HG03432 (cell line): ENCODE measurements around the gene SYNE2.
"Not testable (repeated sequence)": the region's sequence is repeated elsewhere in the genome, so short reads cannot be mapped to it uniquely, and the experiment has no call there.

Experiments
- ATAC-seq: cut with Tn5 transposase; IDR thresholded peaks from one replicate; pipeline ENCODE4 v1.9.1; 2021; ENCODE audit warnings: mild to moderate bottlenecking, moderate library complexity; ENCODE audit not compliant: unreplicated experiment

Gene SYNE2

DNA sequence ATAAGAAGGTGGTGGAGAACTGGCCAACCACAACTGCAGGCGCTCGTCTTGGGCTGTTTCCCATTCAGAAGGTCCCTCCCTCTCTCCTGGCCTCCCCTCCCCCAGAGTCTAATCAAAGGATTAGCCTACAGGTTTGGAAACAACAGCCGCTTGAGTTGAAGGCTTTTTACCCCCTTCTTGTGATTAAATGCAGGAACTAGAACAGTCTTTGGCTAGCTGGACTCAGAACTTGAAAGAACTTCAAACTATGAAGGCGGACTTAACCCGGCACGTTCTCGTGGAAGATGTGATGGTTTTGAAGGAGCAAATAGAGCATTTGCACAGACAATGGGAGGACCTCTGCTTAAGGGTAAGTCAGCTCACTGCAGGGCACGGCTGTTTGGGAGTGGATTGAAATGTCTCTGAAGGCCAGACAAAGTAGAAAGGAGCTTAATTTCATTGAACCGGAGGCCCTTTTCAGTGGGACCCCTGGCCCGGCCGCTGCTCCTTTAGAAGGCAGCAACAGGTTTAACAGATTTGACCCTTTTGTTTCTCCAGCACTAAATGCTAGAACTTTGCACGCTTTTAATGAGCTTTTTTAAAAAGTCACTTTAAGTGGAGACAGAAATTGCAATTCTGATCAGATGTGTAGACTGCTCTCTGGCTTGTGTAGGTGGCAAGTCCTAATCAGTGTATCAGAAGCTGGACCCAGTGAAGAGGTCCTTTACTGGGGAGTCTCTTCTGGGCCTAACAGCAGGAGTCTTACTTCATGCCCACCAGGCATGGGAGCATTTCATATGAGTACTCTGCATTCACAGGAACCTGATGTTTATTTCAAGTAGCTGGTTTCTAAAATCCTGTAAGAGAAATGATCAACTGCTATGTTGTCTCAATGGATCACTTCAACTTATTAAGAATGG lies 333.7 kb downstream of the SYNE2 start:
- ATAC-seq, result no peak

GRCh38 chr14:64187331-64187730 lies 334.5 kb downstream of the SYNE2 start:
- no peak for ATAC-seq

- no peak for ATAC-seq
These were observed 338.2 kb downstream of the SYNE2 start for GRCh38 chr14:64190974-64191502.

DNA sequence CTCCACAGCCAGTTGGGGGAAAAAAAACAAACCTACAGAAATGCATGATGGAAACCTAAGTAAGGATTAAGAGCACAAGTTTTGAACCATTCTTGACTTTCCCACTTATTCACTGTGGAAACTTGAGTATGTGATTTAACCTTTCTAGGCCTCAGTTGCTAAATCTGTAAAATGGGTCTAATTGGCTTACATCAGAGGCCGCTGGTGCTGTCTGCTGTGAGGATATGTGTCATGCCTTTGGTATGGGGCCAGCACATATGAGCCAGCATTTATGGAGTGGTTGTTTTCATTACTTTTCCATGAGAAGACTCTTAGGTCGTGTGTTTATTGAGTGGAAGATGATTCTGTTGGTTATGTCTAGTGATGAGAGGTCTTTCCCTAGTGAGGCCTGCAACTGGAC lies 339.0 kb downstream of the SYNE2 start:
- ATAC-seq, result no peak

DNA sequence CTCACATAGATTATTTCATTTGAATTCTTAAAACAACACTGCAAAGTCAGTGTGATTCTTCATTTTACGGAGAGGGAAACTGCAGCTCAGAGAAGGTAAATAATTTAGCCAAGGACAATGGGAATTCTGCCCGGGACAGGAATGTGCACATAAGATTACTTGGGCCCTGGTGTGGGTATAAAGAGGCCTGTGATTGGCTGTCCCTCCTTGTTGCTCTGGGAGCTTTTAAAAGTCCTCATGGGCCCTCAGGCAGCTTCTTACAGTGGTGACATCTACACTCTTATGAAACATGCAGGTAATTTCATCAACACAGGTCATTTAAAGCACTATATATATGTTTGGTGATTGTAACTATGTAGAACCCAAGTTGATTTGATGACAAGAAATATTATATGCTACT lies 341.0 kb downstream of the SYNE2 start:
- ATAC-seq, result no peak

DNA sequence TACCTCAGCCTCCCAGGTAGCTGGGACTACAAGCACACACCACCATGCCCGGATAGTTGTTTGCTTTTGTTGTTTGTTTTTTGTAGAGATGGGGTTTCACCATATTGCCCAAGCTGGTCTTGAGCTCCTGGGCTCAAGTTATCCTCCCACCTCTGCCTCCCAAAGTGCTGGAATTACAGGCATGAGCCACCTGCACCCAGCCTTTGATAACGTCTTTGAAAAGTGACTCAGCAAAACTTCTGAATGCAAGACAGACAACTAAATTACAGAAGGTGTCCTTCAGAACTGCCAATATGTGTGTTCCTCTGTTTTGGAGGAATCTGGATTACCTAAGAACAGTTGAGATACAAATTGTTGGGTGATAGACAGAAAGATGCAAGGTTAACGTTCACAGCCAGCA lies 341.6 kb downstream of the SYNE2 start:
- ATAC-seq, result no peak

DNA sequence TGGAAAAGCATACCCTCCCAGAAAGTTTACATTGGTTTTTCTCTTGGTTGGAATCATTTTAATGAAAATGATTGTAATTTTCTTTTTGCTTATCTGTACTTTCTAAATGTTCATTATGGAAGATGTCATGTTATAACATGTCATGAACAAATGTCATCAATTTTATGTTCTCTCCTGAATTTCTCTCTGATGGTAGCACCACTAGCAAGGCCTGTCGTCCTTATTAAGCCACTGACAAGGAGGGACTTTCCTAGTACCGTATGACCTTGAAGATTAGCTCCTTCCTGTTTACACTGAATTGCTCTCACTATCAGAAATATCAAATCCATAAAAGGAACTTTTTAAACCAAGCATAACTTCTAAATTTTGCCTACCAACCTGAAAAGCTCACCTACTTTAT lies 342.4 kb downstream of the SYNE2 start:
- peak; percentile 54 for ATAC-seq

GRCh38 chr14:64196056-64196455 lies 343.3 kb downstream of the SYNE2 start:
- ATAC-seq, result no peak

DNA sequence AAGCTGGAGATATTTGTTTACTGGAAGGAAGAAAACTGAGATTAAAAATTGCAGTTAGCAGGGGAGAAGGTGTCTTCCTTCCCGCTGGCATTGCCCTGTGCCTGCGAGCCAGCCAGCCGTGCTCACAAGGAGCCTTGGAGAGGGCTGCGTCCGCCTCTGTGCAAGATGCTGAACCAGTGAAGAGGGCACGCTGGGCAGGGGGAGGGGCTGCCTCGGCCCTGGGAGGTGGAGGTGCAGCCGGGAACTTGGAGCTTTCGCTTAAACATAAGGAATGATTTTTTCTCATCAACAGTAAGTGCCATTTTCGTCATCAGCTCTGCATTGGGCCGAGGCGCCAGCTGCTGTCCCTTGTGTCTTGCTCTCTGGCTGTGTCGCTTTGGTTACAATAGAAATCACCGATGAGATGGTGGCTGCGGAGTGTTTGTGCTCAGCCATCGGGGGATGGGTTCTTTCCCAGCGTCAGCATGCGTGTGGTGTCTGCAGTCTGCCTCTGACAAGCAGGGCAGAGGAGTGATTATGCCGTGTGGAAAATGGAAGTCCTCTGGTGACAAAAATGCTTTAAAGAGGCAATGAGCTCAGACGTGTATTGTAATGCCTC lies 344.1 kb downstream of the SYNE2 start:
- peak; percentile 58 for ATAC-seq

DNA sequence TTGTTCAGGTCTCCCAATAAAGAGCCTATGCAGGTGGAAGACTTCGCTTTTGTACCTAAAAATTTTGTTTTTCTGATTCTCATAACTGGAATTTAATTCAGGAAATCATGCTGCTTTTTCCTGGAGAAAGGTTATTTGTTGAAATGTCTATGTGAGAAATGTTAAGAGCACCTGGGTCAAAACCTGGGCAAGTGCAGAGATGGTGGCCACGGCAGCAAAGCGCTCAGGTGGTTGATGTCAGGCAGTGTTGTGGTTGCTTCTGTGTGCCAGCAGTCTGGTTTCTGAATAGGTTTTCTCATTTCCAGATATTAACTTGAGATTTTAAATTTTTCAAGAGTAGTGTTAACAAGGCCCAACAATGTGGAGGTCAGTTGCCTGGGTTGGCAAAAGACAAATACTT lies 345.2 kb downstream of the SYNE2 start:
- ATAC-seq, result no peak

GRCh38 chr14:64198486-64198885 lies 345.7 kb downstream of the SYNE2 start:
- no peak for ATAC-seq

- ATAC-seq, result no peak
These were observed 347.4 kb downstream of the SYNE2 start for GRCh38 chr14:64200170-64200569.

GRCh38 chr14:64201296-64201695 lies 348.5 kb downstream of the SYNE2 start:
- ATAC-seq, result no peak

DNA sequence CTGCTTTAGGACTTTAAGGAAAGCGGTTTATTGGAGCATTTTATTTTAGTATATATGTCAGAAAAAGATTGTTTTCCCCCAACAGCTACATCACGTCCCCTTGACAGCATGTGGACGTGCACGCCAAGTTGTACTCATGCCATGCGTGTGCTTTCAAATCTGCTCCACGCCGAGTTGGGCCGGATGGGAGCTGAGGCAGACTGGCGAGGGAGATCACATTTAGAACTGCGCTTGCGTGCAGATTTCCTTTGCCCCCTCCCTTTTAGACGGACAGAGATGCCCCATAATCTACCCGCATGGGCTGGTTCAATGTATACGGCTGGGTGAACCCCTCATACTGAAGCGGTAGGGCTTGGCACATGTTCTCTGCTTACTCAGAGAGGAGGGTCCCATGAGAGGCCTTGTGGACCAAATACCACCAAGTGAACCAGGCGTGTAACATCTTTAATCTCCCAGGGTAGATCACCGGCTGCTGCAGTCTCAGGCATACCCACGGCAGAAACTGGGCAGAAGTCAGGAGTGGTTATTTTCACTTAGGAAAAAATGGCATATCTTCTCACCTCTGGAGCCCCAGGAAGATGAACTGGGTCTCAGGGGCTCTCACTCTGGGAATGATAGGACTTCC lies 349.2 kb downstream of the SYNE2 start:
- no peak for ATAC-seq

GRCh38 chr14:64202716-64203115 lies 349.9 kb downstream of the SYNE2 start:
- ATAC-seq, result no peak

- no peak for ATAC-seq
These were observed 350.7 kb downstream of the SYNE2 start for GRCh38 chr14:64203366-64204006.

DNA sequence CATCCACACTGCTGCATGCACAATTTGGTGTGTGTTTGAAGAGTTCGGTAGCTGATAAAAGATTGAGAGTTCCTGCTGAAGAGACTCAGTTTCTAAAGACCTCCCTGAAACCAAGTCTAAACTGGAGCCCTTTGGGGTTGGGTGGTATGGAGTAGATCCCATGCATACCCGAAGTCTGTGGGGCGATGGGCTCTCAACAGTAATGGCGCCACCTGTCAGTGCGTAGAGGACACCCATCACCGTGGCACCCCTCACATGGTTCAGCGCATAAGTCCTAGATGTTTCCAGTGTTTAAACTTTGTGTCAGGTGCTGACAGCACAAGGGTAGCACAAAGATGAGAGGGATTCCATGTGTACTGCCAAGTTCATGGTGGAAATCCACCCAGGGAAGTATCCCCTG lies 355.5 kb downstream of the SYNE2 start:
- no peak for ATAC-seq

DNA sequence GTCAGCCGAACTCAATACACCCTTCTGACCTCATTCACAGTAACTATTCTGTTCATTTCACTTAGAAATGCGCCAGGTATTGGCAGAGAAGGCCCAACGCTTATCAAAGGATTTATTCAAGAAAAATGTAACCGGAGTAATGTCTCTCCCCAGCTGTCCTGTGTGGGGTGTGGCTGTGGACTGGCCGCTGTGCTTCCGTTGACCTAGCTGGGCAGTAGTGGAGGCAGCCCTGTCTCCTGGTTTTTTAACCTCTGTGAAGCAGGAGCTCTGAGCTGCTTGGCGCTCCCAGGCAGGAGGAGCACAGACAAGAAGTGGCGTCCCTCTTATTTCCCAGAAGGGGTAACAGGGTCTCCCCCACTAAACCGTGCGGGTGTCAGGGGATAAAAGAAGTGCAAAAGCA lies 356.2 kb downstream of the SYNE2 start:
- ATAC-seq, result no peak

DNA sequence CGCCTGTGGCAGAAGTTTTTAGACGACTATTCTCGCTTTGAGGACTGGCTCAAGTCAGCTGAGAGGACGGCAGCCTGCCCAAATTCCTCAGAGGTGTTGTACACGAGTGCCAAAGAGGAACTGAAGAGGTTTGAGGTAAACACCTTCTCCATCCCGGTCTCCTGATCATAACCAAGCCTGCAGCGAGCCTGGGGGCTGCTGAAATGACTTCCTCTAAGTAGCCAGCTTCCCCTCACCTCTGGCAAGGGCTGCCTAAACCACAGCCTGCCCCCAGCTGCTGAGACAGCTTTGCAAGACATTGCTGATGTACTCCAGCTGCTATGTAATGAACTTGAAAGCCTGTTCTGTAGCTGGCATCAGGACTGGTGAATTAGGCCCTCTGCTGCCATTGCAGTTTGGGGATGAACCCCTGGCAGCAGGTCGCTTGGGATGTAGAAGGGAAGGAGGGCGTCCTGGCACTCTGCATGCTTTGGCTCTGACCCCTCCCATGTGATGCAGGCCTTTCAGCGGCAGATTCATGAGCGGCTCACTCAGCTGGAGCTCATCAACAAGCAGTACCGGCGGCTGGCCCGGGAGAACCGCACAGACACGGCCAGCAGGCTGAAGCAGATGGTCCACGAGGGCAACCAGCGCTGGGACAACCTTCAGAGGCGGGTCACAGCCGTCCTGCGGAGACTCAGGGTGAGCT lies 356.8 kb downstream of the SYNE2 start:
- ATAC-seq, result peak; percentile 83

GRCh38 chr14:64210216-64210615 lies 357.4 kb downstream of the SYNE2 start:
- no peak for ATAC-seq

GRCh38 chr14:64210912-64211311 lies 358.1 kb downstream of the SYNE2 start:
- ATAC-seq, result not testable (repeated sequence)
